PC-3 (cell line): ENCODE data around the gene PSKH1. TPM values are rescaled to one million over a fixed set of nuclear protein-coding genes. Genes with fewer than 3 reads are reported as not detected.

Experiments used
- ATAC-seq: fragments of 200-7000 bp; cut with Tn5 transposase; 2 replicates; pipeline ENCODE4 v1.9.1; 2020; ENCODE audit warnings: mild to moderate bottlenecking, moderate library complexity
- BruUV-seq: library from RNA; stranded (reverse); fragments of 400-500 nt; replicated peaks from 2 replicates; lab custom pipeline; 2021; lab: Mats Ljungman, UMichigan
- CTCF ChIA-PET: fragments of 300-600 bp; sonication (Branson Sonifier 250); formaldehyde crosslinking; loops from one replicate; lab custom pipeline; 2022; ENCODE audit warnings: antibody characterized with exemption; lab: Charles Lee
- POLR2A ChIA-PET: fragments of 300-600 bp; sonication (Branson Sonifier 250); formaldehyde crosslinking; loops from one replicate; lab custom pipeline; 2022; ENCODE audit warnings: antibody characterized with exemption; ENCODE audit not compliant: unreplicated experiment; lab: Charles Lee
- DNase-seq: peaks from one replicate; pipeline ENCODE4 v3.0.0-alpha.2; 2015
- H2AFZ ChIP-seq: fragments of 300-600 bp; sonication (generic); 2 replicates; pipeline ENCODE4 v1.6.0; 2016; ENCODE audit warnings: antibody characterized with exemption, low read length
- H3F3A ChIP-seq: fragments of 300-600 bp; sonication (generic); one replicate; pipeline ENCODE4 v1.6.0; 2017; ENCODE audit warnings: antibody characterized with exemption, low read length, control low read depth, mild to moderate bottlenecking; ENCODE audit not compliant: unreplicated experiment
- H3K27ac ChIP-seq: fragments of 300-600 bp; sonication (generic); 2 replicates; pipeline ENCODE4 v1.5.1; 2016; ENCODE audit warnings: mild to moderate bottlenecking, low read length
- H3K27me3 ChIP-seq: fragments of 300-600 bp; sonication (generic); 2 replicates; pipeline ENCODE4 v1.6.1; 2016; ENCODE audit warnings: low read length, mixed read lengths
- H3K36me3 ChIP-seq: fragments of 300-600 bp; sonication (generic); 2 replicates; pipeline ENCODE4 v1.6.1; 2016; ENCODE audit warnings: low read depth, mixed run types, low read length, mixed read lengths
- H3K4me1 ChIP-seq: fragments of 300-600 bp; sonication (generic); 2 replicates; pipeline ENCODE4 v1.5.1; 2016; ENCODE audit warnings: low read length; ENCODE audit not compliant: insufficient read depth
- H3K4me2 ChIP-seq: fragments of 300-600 bp; sonication (generic); 2 replicates; pipeline ENCODE4 v1.6.0; 2016; ENCODE audit warnings: low read length
- H3K4me3 ChIP-seq: fragments of 300-600 bp; sonication (generic); 2 replicates; pipeline ENCODE4 v1.5.1; 2016; ENCODE audit warnings: mild to moderate bottlenecking, low read length, mixed read lengths
- H3K79me2 ChIP-seq: fragments of 300-600 bp; sonication (generic); 2 replicates; pipeline ENCODE4 v1.6.1; 2017; ENCODE audit warnings: low read length, mixed read lengths
- H3K9ac ChIP-seq: fragments of 300-600 bp; sonication (generic); 2 replicates; pipeline ENCODE4 v1.6.0; 2016; ENCODE audit warnings: mild to moderate bottlenecking, low read length
- H3K9me2 ChIP-seq: fragments of 300-600 bp; sonication (generic); replicated peaks from 2 replicates; pipeline ENCODE4 v1.6.1; 2016; ENCODE audit warnings: mixed run types, low read length, mixed read lengths
- H3K9me3 ChIP-seq: fragments of 300-600 bp; sonication (generic); 2 replicates; pipeline ENCODE4 v1.6.1; 2016; ENCODE audit warnings: low read length, mixed read lengths
- H4K20me1 ChIP-seq: fragments of 300-600 bp; sonication (generic); 2 replicates; pipeline ENCODE4 v1.6.1; 2016; ENCODE audit warnings: low read length, mixed read lengths
- EZH2 ChIP-seq: fragments of 300-600 bp; sonication (generic); IDR thresholded peaks from one replicate; pipeline ENCODE4 v1.6.1; 2017; ENCODE audit warnings: antibody characterized with exemption, mild to moderate bottlenecking, low read length; ENCODE audit not compliant: unreplicated experiment
- EZH2phosphoT487 ChIP-seq: fragments of 300-600 bp; sonication (generic); IDR thresholded peaks from 2 replicates; pipeline ENCODE4 v1.6.1; 2018; ENCODE audit warnings: mild to moderate bottlenecking, antibody characterized with exemption, low read length, borderline replicate concordance
- intact Hi-C: fragments of 100-400 bp; cut with micrococcal nuclease; formaldehyde crosslinking; loops from 2 replicates; pipeline ENCODE4 v1.9.0; 2023
- total RNA-seq: library from RNA; depleted of rRNA; stranded (reverse); fragments of >200 nt; gene quantifications from 2 replicates; pipeline ENCODE4 v1.2.3, GENCODE V29; 2014
- TF ChIP-seq, protein P1 (sequence below): fragments of 300-600 bp; sonication (generic); conservative IDR thresholded peaks from 2 replicates; pipeline ENCODE4 v1.5.1; 2017; ENCODE audit warnings: antibody characterized with exemption, low read depth, mild to moderate bottlenecking, low read length

PSKH1 gene
- total RNA-seq, 1 experiment from 2014 or later: 6.6 TPM

DNA sequence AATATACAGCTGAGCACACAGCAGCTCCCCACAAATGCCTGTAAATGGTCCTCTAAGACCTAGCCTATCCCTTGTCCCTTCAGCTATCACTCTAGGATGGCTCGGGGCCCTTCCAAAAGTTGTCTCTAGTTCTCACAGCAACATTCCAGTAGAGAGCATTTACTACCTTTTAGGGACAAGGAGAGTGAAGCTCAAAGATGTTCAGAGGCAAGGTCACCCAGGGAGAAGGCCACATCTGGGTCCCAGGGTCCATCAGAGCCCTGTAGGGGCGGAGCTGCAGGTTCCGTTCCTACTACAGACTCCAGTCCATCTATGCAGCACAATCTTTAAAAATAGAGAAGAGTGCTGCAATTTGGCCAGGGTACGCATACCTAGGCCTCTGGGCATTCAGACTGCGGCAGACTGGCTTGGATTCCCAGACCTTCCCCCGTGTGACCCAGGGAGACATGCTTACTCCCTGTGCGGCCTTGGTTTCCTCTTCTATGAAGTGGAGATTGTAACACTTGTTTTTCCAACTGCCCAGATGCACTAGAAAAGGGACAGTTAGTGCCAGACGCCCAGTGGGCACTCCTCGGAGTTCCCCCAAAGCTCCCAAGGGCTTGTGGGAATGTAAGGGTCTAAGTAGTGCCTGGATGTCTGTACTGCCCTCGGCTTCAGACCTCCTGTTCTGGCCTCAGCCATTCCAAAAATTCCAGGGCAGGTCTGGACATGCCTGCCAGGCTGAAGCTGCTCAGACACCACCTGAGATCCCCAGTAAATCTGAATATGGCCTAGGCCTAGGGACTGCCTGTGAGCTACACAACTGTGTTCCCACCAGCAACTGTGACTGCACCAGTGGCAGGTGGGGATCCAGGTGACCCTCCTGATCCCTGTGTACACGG lies 72.9 kb downstream of the PSKH1 start:
- Histone ChIP-seq H3K9ac (no peak overlapping the region), H3K36me3 (no peaks in the 10 kb centered on the region; the same call in 1 of the 2 replicates), H3K27ac (no peak overlapping the region), H3F3A (no peaks in the 10 kb centered on the region), H3K27me3 (no peaks in the 10 kb centered on the region), H3K9me2 (no peaks in the 10 kb centered on the region), H3K4me3 (no peak overlapping the region; the same call in 1 of the 2 replicates), H2AFZ (no peak overlapping the region), H3K9me3 (no peaks in the 10 kb centered on the region), H3K4me1 (peaks cover 17% of the 10 kb centered on the region), H3K79me2 (peaks cover 29% of the 10 kb centered on the region), H4K20me1 (no peaks in the 10 kb centered on the region), H3K4me2 (0 out of 2 replicates have a peak overlapping the region, but pooled peaks have one; percentile 95)
- TF ChIP-seq, protein P1, sequence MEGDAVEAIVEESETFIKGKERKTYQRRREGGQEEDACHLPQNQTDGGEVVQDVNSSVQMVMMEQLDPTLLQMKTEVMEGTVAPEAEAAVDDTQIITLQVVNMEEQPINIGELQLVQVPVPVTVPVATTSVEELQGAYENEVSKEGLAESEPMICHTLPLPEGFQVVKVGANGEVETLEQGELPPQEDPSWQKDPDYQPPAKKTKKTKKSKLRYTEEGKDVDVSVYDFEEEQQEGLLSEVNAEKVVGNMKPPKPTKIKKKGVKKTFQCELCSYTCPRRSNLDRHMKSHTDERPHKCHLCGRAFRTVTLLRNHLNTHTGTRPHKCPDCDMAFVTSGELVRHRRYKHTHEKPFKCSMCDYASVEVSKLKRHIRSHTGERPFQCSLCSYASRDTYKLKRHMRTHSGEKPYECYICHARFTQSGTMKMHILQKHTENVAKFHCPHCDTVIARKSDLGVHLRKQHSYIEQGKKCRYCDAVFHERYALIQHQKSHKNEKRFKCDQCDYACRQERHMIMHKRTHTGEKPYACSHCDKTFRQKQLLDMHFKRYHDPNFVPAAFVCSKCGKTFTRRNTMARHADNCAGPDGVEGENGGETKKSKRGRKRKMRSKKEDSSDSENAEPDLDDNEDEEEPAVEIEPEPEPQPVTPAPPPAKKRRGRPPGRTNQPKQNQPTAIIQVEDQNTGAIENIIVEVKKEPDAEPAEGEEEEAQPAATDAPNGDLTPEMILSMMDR: no peak
- no peak for TF ChIP-seq EZH2
- TF ChIP-seq EZH2phosphoT487: no peak
- CTCF ChIA-PET: no interaction called here
- BruUV-seq: no TSS peak
- ATAC-seq (no peak), DNase-seq (no peak)
- POLR2A ChIA-PET: no interaction called here
- intact Hi-C loops: no loop called here

- no peak for DNase-seq
- no peak overlapping the region for H3K27ac ChIP-seq
- no peak overlapping the region for H2AFZ ChIP-seq
- peaks cover 17% of the 10 kb centered on the region for H3K4me1 ChIP-seq
- no peaks in the 10 kb centered on the region for H3K9me3 ChIP-seq
- no peaks in the 10 kb centered on the region; the same call in 1 of the 2 replicates for H3K36me3 ChIP-seq
- ChIA-PET POLR2A (no interaction called here), CTCF (no interaction called here)
- peak overlapping the region; percentile 95 for H3K4me2 ChIP-seq
- no peak overlapping the region for H3K9ac ChIP-seq
- peaks cover 29% of the 10 kb centered on the region for H3K79me2 ChIP-seq
- H3K27me3 ChIP-seq: no peaks in the 10 kb centered on the region
- ATAC-seq: no peak
- no peaks in the 10 kb centered on the region for H3F3A ChIP-seq
- no peaks in the 10 kb centered on the region for H3K9me2 ChIP-seq
- intact Hi-C loops: no loop called here
- H4K20me1 ChIP-seq: no peaks in the 10 kb centered on the region
- BruUV-seq: no TSS peak
- no peak for TF ChIP-seq EZH2
- no peak for TF ChIP-seq EZH2phosphoT487
- TF ChIP-seq, protein P1: no peak
- H3K4me3 ChIP-seq: peak overlapping the region; percentile 94
Observed at GRCh38 chr16:67966549-67967182, 73.6 kb downstream of the PSKH1 start.
